ENCODE measurements around the gene LPP.

DNA sequence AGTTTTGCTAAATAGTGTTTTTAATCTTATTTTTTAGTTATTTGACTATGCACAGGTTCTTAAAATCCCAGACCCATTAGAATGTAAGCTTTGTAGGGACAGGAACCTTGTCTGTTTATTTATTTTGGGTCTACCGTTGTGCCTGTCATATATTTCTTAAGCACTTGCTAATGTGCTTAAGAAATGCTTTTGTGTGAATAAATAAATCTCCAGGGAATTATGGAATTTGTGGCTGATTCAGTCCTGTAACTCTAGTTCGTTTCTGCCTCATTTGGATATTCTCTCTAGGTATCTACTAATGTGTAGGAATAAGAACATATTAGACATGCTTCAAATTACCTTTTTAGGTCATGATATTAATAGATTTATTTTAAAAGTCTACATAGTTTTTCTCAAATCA, 161.6 kb downstream of the LPP start:
- TF ChIP-seq, protein P1, sequence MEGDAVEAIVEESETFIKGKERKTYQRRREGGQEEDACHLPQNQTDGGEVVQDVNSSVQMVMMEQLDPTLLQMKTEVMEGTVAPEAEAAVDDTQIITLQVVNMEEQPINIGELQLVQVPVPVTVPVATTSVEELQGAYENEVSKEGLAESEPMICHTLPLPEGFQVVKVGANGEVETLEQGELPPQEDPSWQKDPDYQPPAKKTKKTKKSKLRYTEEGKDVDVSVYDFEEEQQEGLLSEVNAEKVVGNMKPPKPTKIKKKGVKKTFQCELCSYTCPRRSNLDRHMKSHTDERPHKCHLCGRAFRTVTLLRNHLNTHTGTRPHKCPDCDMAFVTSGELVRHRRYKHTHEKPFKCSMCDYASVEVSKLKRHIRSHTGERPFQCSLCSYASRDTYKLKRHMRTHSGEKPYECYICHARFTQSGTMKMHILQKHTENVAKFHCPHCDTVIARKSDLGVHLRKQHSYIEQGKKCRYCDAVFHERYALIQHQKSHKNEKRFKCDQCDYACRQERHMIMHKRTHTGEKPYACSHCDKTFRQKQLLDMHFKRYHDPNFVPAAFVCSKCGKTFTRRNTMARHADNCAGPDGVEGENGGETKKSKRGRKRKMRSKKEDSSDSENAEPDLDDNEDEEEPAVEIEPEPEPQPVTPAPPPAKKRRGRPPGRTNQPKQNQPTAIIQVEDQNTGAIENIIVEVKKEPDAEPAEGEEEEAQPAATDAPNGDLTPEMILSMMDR (IDR thresholded peaks at IDR 0.05) = no peak
- no peak for TF ChIP-seq POLR2A (IDR thresholded peaks at IDR 0.05)

Measured in ovary (tissue), 3 donors.